Heart right ventricle (tissue), 16 donors: Measurements from ENCODE around the gene MYH9. TPM values are rescaled to one million over a fixed set of nuclear protein-coding genes. Genes with fewer than 3 reads are reported as not detected.
"Not testable (repeated sequence)": the region's sequence is repeated elsewhere in the genome, so short reads cannot be mapped to it uniquely, and the experiment has no call there.

Experiments
- ATAC-seq, 8 donors: fragments of 200-7000 bp; cut with Tn5 transposase; one replicate each; pipeline ENCODE4 v1.9.1; 2020; ENCODE audit warnings: mild to moderate bottlenecking in 8 of 8, moderate library complexity in 8 of 8, moderate number of reproducible peaks in 1 of 8
- DNase-seq, 2 donors: peaks; one replicate each; pipeline ENCODE4 v3.0.0-alpha.2; 2020
- H3K27ac ChIP-seq, 10 donors: fragments of 200-600 bp; sonication (generic) in 2 of 10; one replicate each; pipeline versions ENCODE4 v1.5.0 to v1.8.0; 2020 to 2022; ENCODE audit warnings: mild to moderate bottlenecking in 3 of 10
- H3K27me3 ChIP-seq, 7 donors: fragments of 200-600 bp; one replicate each; pipeline ENCODE4 v1.8.0; 2021 to 2022; ENCODE audit warnings: mild to moderate bottlenecking in 2 of 7
- H3K36me3 ChIP-seq, 9 donors: fragments of 200-600 bp; sonication (generic) in 1 of 9; one replicate each; pipeline versions ENCODE4 v1.5.0 to v1.8.0; 2020 to 2022; ENCODE audit warnings: mild to moderate bottlenecking in 2 of 9
- H3K4me1 ChIP-seq, 9 donors: fragments of 200-600 bp; sonication (generic) in 1 of 9; one replicate each; pipeline versions ENCODE4 v1.5.0 to v1.8.0; 2020 to 2022; ENCODE audit warnings: mild to moderate bottlenecking in 4 of 9
- H3K4me3 ChIP-seq, 10 donors: fragments of 200-600 bp; sonication (generic) in 2 of 10; one replicate each; pipeline versions ENCODE4 v1.5.0 to v1.8.0; 2020 to 2022; ENCODE audit warnings: mild to moderate bottlenecking in 7 of 10, moderate library complexity in 2 of 10
- H3K9me3 ChIP-seq, 11 donors: fragments of 200-600 bp in 10 of 11; sonication (generic) in 2 of 11; one replicate each; pipeline versions ENCODE4 v1.5.0 to v1.8.0; 2013 to 2022; ENCODE audit warnings: mild to moderate bottlenecking in 2 of 11, control low read depth in 1 of 11, moderate library complexity in 1 of 11
- CTCF ChIP-seq, 9 donors: fragments of 200-600 bp; sonication (generic) in 2 of 9; IDR thresholded peaks; one replicate each; pipeline versions ENCODE4 v1.5.0 to v1.8.0; 2021 to 2022; ENCODE audit warnings: antibody characterized with exemption in 9 of 9, mild to moderate bottlenecking in 5 of 9, moderate library complexity in 1 of 9
- WGBS, 2 donors: extraction: QIAGEN DNeasy Blood & Tissue Kit; methylation state at CpG; one replicate each; pipeline ENCODE4 v1.1.7; 2013; ENCODE audit warnings: inconsistent platforms in 1 of 2; 5-methylcytosine and 5-hydroxymethylcytosine counted together
- intact Hi-C, 10 donors: fragments of 100-400 bp; cut with DNase I; formaldehyde crosslinking; loops; one replicate each; pipeline versions ENCODE4 v1.11.1 to v1.14.2; 2022
- polyA plus RNA-seq, 2 donors: library from polyadenylated mRNA; stranded (reverse); fragments of 200-250 nt; gene quantifications; one replicate each; pipeline ENCODE4 v1.2.3, GENCODE V29; 2013
- total RNA-seq, 10 donors: library from RNA; stranded (reverse); fragmentation: NEBNext Ultra II Directional in 3 of 10; extraction: Animal tissue kit (Norgen Biotek cat#: 25700) in 3 of 10; gene quantifications; one replicate each; pipeline versions ENCODE4 v1.2.1 to v1.2.4, GENCODE V29; 2021 to 2023
- donor health status: Arrhythmogenic right ventricular cardiomyopathy.
- donor health status: ischemic (EF 13 %, LVEDD 7.1; RV severe dilation, severe dysfunction).
- donor health status: healthy with polysubstance abuse.
- donor health status: DM: no; HTN: yes; CAD: no.
- donor health status: DM: no; HTN: no; CAD: no.
- donor health status: ischemic (EF 25% LVEDD 6.9; RV normal size, moderate dysfunction).
- donor health status: ischemic (EF 25% LVEDD 5.7; RV mildly dilated, moderate dysfunction).
- donor health status: healthy.
- donor health status: DM: yes; HTN: yes; CAD: no.
- donor health status: Ischemic cardiomyopathy.
- donor health status: ischemic (EF 35%, LVEDD 5.7; RV mildly dilated, moderate dysfunction).
- donor health status: nonischemic (EF 11% LVEDD 7.7; RV severe dilation, severe dysfunction).
- donor health status: DM: yes; HTN: yes; CAD: no.
- donor health status: PGD.
- donor health status: ischemic (EF 29% LVEDD 5.4; RV normal size, mild dysfunction).
- donor health status: nonischemic (EF 23%, LVEDD 6.1; RV moderate dilation, normal function).

MYH9 gene
- total and polyA plus RNA-seq, 12 donors = 132 to 345 (median 189) TPM

- ATAC-seq = peak in 3 of 8 donors; percentile 11 to 15 (median 14)
Measured at GRCh38 chr22:36432592-36433317, 45.0 kb upstream of the MYH9 start.

DNA sequence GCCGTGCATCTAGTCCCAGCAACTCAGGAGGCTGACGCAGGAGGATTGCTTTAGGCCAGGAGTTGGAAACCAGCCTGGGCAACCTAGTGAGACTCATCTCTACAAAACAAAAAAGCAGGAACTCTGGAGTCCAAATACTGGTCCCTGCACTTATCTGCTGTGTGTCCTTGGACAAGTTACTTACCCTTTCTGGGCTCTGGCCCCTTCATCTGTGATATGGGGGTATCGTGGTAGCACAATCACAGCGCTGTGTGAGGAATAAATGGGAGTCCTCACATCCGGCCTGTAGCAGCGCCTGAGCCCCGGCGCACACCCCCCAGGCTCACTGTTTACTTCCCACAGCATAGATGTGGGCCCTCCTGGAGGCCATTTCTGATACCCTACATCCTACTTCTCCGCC, 44.2 kb upstream of the MYH9 start:
- TF ChIP-seq CTCF (IDR thresholded peaks at IDR 0.05) = no peak
- no peaks in the 10 kb centered on the region for H3K27me3 ChIP-seq
- no peak for ATAC-seq
- H3K27ac ChIP-seq = peak overlapping the region in 1 of 10 donors; percentile 27
- peaks cover 0 to 39% (median 5%) of the 10 kb centered on the region in 9 donors for H3K4me1 ChIP-seq
- no peaks in the 10 kb centered on the region for H3K36me3 ChIP-seq
- WGBS, 2 donors = 89 to 94% methylated on average over 9 of the region's 9 CpGs
- H3K9me3 ChIP-seq = no peaks in the 10 kb centered on the region
- no peak overlapping the region for H3K4me3 ChIP-seq
- intact Hi-C loops = no loop called here
- no peak for DNase-seq

More at GRCh38 chr22:36432592-36433317, 45.0 kb upstream of the MYH9 start:
- no peak for TF ChIP-seq CTCF (IDR thresholded peaks at IDR 0.05)
- Histone ChIP-seq H3K36me3 (no peaks in the 10 kb centered on the region), H3K27me3 (no peaks in the 10 kb centered on the region), H3K27ac (peak overlapping the region in 1 of 10 donors; percentile 27), H3K9me3 (no peaks in the 10 kb centered on the region), H3K4me3 (no peak overlapping the region), H3K4me1 (peaks cover 0 to 34% (median 2%) of the 10 kb centered on the region in 9 donors)
- DNase-seq = no peak
- intact Hi-C loops = no loop called here
- 83 to 85% methylated on average over 15 of the region's 15 CpGs for WGBS, 2 donors

DNA sequence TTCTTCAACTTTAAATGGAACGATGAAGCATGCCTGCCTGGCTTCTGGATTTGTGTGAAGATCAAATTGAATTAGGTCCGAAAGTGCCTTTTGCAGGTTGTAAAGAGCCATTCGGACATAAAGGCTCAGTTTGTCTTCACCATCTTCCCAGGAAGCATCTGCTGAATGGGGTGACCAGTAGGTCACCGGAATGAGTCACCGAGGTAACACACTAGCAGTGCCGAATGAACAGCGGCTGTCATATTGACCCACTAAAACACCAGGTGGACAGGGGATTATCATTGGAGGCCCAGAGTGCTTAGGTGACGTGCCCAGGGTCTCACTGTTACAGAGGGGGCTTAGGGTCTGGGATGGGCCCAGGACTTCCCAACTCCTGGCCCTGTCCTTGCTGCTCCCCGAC, 43.1 kb upstream of the MYH9 start:
- no peak overlapping the region for H3K27ac ChIP-seq
- no peak for TF ChIP-seq CTCF (IDR thresholded peaks at IDR 0.05)
- ATAC-seq = no peak
- intact Hi-C loops = no loop called here
- WGBS, 2 donors = 81 to 85% methylated on average over 9 of the region's 9 CpGs
- no peak for DNase-seq
- H3K4me1 ChIP-seq = peaks cover 0 to 41% (median 10%) of the 10 kb centered on the region in 9 donors
- H3K9me3 ChIP-seq = no peaks in the 10 kb centered on the region
- H3K27me3 ChIP-seq = no peaks in the 10 kb centered on the region
- no peak overlapping the region for H3K4me3 ChIP-seq
- no peaks in the 10 kb centered on the region for H3K36me3 ChIP-seq

- ATAC-seq, H3K27me3 ChIP-seq, intact Hi-C loops, H3K36me3 ChIP-seq, H3K9me3 ChIP-seq, H3K27ac ChIP-seq, DNase-seq, H3K4me3 ChIP-seq: not testable (repeated sequence)
- peaks cover 0 to 54% (median 17%) of the 10 kb centered on the region in 9 donors for H3K4me1 ChIP-seq
- 86 to 87% methylated on average over 11 of the region's 11 CpGs for WGBS, 2 donors
Measured at GRCh38 chr22:36427952-36428351, 40.2 kb upstream of the MYH9 start.

GRCh38 chr22:36425977-36426523, 38.3 kb upstream of the MYH9 start:
- ATAC-seq (peak; percentile 80 to 91 (median 84)), DNase-seq (peak; percentile 76 to 83)
- Histone ChIP-seq H3K27ac (peak overlapping the region in 9 of 10 donors; percentile 11 to 79 (median 63)), H3K4me1 (peaks cover 0 to 54% (median 17%) of the 10 kb centered on the region in 9 donors), H3K27me3 (no peaks in the 10 kb centered on the region), H3K4me3 (no peak overlapping the region), H3K9me3 (no peaks in the 10 kb centered on the region), H3K36me3 (no peaks in the 10 kb centered on the region)
- WGBS, 2 donors = 45 to 61% methylated on average over 2 of the region's 2 CpGs
- intact Hi-C loops = no loop called here
- TF ChIP-seq CTCF (IDR thresholded peaks at IDR 0.05) = peak in 1 of 9 donors; percentile 11
